Endothelial cell of coronary artery (primary cell): Measurements from ENCODE around the gene SEC24B. TPM values are rescaled to one million over a fixed set of nuclear protein-coding genes. Genes with fewer than 3 reads are reported as not detected.

Experiments
- total RNA-seq: library from RNA; depleted of rRNA; stranded (reverse); fragments of >200 nt; gene quantifications from 2 replicates; pipeline ENCODE4 v1.2.3, GENCODE V29; 2014

Gene SEC24B
- total RNA-seq: 9.4 and 13.9 TPM in 2 replicates

DNA sequence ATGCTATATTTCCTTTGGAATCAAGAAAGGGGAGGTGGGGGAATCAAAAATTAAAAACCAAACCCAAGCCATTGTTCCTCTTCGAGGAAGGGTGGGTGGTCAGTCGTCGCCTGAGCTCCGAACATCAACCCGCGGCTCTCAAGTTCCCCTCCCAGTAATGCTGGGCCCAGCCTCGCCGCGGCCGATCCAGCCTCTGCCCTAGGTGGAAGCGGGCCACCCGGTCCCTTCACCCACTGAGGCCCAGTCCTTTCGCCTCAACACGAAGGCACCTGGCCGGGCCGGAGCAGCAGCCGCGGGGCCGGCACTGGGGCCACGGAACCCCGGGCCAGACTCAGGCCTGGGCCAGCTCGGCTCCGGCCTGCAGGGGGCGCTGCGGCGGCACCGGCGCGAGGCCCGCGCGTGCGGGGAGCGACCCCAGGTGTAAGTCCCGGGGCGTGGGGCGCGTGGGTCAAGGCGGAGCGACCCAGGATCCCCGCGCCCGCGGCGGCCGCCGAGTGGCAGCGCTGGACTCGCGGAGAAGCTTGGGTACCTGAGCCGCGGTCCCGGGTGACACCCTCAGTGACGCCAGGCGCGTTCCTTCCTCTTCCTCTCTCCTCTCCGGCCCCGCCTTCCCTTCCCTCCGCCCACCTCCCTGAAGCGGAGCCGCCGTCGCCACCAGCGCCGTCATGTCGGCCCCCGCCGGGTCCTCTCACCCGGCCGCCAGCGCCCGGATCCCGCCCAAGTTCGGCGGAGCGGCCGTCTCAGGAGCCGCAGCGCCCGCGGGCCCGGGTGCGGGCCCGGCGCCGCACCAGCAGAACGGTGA, at the start of gene SEC24B:
SEC24B (plus strand) TSS at position 611 of the 802 bp plus-strand sequence; CDS start at position 666, 55 bp downstream.

DNA sequence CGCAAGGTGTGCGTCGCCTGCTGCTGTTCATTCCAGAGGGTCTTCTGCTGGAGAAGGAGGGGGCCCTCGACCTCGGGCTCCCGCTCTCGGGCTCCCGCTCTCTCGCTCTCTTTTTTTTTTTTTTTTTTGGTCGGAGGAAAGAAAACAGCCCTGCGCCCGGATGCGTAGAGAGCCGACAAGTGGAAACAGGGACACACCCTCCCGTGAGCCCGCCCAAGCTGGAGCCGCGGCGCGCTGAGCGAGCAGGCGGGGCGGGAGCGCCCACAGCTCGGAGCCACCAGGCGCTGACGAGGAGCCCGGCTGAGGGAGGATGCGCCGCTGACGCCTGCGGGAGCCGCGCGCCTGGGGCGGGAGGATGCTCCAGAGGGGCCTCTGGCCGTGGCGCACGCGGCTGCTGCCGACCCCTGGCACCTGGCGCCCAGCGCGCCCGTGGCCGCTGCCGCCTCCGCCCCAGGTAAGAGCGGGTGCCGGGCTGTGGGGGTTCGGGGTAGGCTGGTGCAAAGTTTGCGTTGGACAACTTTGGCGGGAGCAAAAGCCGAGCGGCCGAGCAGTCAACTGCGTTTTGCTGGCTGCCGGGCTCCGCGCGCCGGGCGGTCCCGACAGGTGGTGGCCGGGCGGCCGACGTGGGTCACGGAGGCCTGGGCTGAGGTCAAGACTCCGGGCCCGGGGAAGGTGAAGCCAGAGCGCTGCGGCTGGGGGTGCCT, 126.5 kb downstream of the SEC24B start, which contains the start of gene MCUB:
MCUB (plus strand) TSS at position 264 of the 704 bp plus-strand sequence; CDS start at position 356, 92 bp downstream.

Other genes with a start within 250 kb of the SEC24B start
- 2.0 and 4.6 TPM in 2 replicates for gene COL25A1, start 131.2 kb upstream of the SEC24B start, total RNA-seq
- gene MCUB, start 126.4 kb downstream of the SEC24B start, total RNA-seq: 30.5 and 33.3 TPM in 2 replicates